OCI-LY7 (cell line): ENCODE measurements around the gene SUFU. TPM values are rescaled to one million over a fixed set of nuclear protein-coding genes. Genes with fewer than 3 reads are reported as not detected.

Source experiments
- BruUV-seq: library from RNA; stranded (reverse); fragments of 400-500 nt; replicated peaks from 2 replicates; lab custom pipeline; 2021; lab: Mats Ljungman, UMichigan
- CTCF ChIA-PET: fragments of 300-600 bp; sonication (Branson Sonifier 250); formaldehyde crosslinking; loops from one replicate; lab custom pipeline; 2022; ENCODE audit warnings: antibody characterized with exemption; ENCODE audit not compliant: unreplicated experiment; lab: Charles Lee
- POLR2A ChIA-PET: fragments of 300-600 bp; sonication (Branson Sonifier 250); formaldehyde crosslinking; loops from one replicate; lab custom pipeline; 2022; ENCODE audit warnings: antibody characterized with exemption; lab: Charles Lee
- DNase-seq: peaks from one replicate; pipeline ENCODE4 v3.0.0-alpha.2; 2015; ENCODE audit warnings: low spot score
- H2AFZ ChIP-seq: fragments of 200-600 bp; sonication (generic), shearing (Covaris generic); 2 replicates; pipeline ENCODE4 v1.6.1; 2014; ENCODE audit warnings: mild to moderate bottlenecking, antibody characterized with exemption, low read length, moderate library complexity
- H3K27ac ChIP-seq: fragments of 200-600 bp; sonication (generic); 2 replicates; pipeline ENCODE4 v1.5.1; 2014; ENCODE audit warnings: mixed run types, low read depth, mild to moderate bottlenecking, moderate library complexity, low read length, inconsistent platforms; ENCODE audit not compliant: poor library complexity, severe bottlenecking
- H3K36me3 ChIP-seq: fragments of 200-600 bp; sonication (generic); 2 replicates; pipeline ENCODE4 v1.6.1; 2014; ENCODE audit warnings: mild to moderate bottlenecking, antibody characterized with exemption, low read length, moderate library complexity, mixed read lengths; ENCODE audit not compliant: insufficient read depth
- H3K4me1 ChIP-seq: fragments of 200-600 bp; sonication (generic); 2 replicates; pipeline ENCODE4 v1.5.1; 2014; ENCODE audit warnings: mild to moderate bottlenecking, low read length; ENCODE audit not compliant: insufficient read depth, poor library complexity, severe bottlenecking
- H3K4me2 ChIP-seq: fragments of 200-600 bp; sonication (generic); 2 replicates; pipeline ENCODE4 v1.6.1; 2014; ENCODE audit warnings: mild to moderate bottlenecking, low read length
- H3K4me3 ChIP-seq: fragments of 200-600 bp; sonication (generic); 2 replicates; pipeline ENCODE4 v1.5.1; 2014; ENCODE audit warnings: mild to moderate bottlenecking, low read depth, low read length; ENCODE audit not compliant: poor library complexity, severe bottlenecking
- H3K79me2 ChIP-seq: fragments of 200-600 bp; sonication (generic); 2 replicates; pipeline ENCODE4 v1.6.1; 2016; ENCODE audit warnings: low read depth, mild to moderate bottlenecking, low read length, moderate library complexity, mixed read lengths; ENCODE audit not compliant: insufficient read depth
- H3K9me2 ChIP-seq: fragments of 200-600 bp; sonication (generic); 2 replicates; pipeline ENCODE4 v1.6.1; 2016; ENCODE audit warnings: mild to moderate bottlenecking, low read length, mixed read lengths; ENCODE audit not compliant: insufficient read depth
- H3K9me3 ChIP-seq: fragments of 200-600 bp; sonication (generic); 2 replicates; pipeline ENCODE4 v1.6.1; 2014; ENCODE audit warnings: mild to moderate bottlenecking, mixed run types, low read length, mixed read lengths
- H4K20me1 ChIP-seq: fragments of 200-600 bp; sonication (generic); 2 replicates; pipeline ENCODE4 v1.6.1; 2014; ENCODE audit warnings: mild to moderate bottlenecking, antibody characterized with exemption, low read length, moderate library complexity, mixed read lengths; ENCODE audit not compliant: insufficient read depth
- CTCF ChIP-seq: fragments of 200-600 bp; sonication (generic); conservative IDR thresholded peaks from 2 replicates; pipeline ENCODE4 v1.5.1; 2014; ENCODE audit warnings: mild to moderate bottlenecking, antibody characterized with exemption, low read length, moderate library complexity, mixed read lengths
- EZH2phosphoT487 ChIP-seq: fragments of 200-600 bp; sonication (generic); IDR thresholded peaks from 2 replicates; pipeline ENCODE4 v1.6.1; 2018; ENCODE audit warnings: low read depth, borderline replicate concordance, mild to moderate bottlenecking, mixed run types, antibody characterized with exemption, low read length, moderate library complexity, mixed read lengths
- intact Hi-C: fragments of 100-400 bp; cut with micrococcal nuclease; formaldehyde crosslinking; loops from one replicate; pipeline ENCODE4 v1.10.0; 2022; ENCODE audit not compliant: unreplicated experiment
- total RNA-seq, 2 experiments: library from RNA; depleted of rRNA in 1 of 2; stranded (reverse); fragments of >200 nt in 1 of 2; shearing (Covaris generic) in 1 of 2; gene quantifications; 2 replicates each; pipeline ENCODE4 v1.2.3, GENCODE V29; 2014 to 2022

SUFU gene
- total RNA-seq, 2 experiments from 2014 or later: 4.9 to 10.0 TPM

- Histone ChIP-seq H3K4me2 (no peak overlapping the region), H3K79me2 (no peaks in the 10 kb centered on the region), H3K9me3 (no peaks in the 10 kb centered on the region), H3K4me1 (no peaks in the 10 kb centered on the region), H3K27ac (no peak overlapping the region), H3K4me3 (no peak overlapping the region), H3K36me3 (peaks cover 12% of the 10 kb centered on the region; the same call in 1 of the 2 replicates), H3K9me2 (no peaks in the 10 kb centered on the region), H2AFZ (no peak overlapping the region), H4K20me1 (no peaks in the 10 kb centered on the region)
- ChIA-PET CTCF (no interaction called here), POLR2A (interaction anchor here (0.8 kb wide), 1 partner anchor 68 kb away, joined by 4 read pairs; no protein-coding TSS in a partner anchor)
- TF ChIP-seq CTCF (no peak), EZH2phosphoT487 (no peak)
- intact Hi-C loops: no loop called here
- no TSS peak for BruUV-seq
- no peak for DNase-seq
Observed at GRCh38 chr10:102519246-102519825, 15.6 kb downstream of the SUFU start.

GRCh38 chr10:102522874-102523249, 19.1 kb downstream of the SUFU start:
- intact Hi-C loops: no loop called here
- no TSS peak for BruUV-seq
- Histone ChIP-seq H4K20me1 (no peaks in the 10 kb centered on the region), H3K79me2 (no peaks in the 10 kb centered on the region), H3K4me2 (no peak overlapping the region), H3K4me1 (no peaks in the 10 kb centered on the region), H3K9me3 (no peaks in the 10 kb centered on the region), H3K9me2 (no peaks in the 10 kb centered on the region), H2AFZ (no peak overlapping the region), H3K4me3 (no peak overlapping the region), H3K36me3 (peaks cover 9% of the 10 kb centered on the region), H3K27ac (no peak overlapping the region)
- CTCF ChIA-PET: no interaction called here
- TF ChIP-seq CTCF: no peak
- no peak for TF ChIP-seq EZH2phosphoT487
- DNase-seq: no peak
- POLR2A ChIA-PET: interaction anchor here (1.1 kb wide), 1 partner anchor 12 kb away, joined by 3 read pairs; no protein-coding TSS in a partner anchor

GRCh38 chr10:102523250-102524029, 19.7 kb downstream of the SUFU start:
- POLR2A ChIA-PET: no interaction called here
- Histone ChIP-seq H3K9me3 (no peaks in the 10 kb centered on the region), H4K20me1 (no peaks in the 10 kb centered on the region), H2AFZ (no peak overlapping the region), H3K9me2 (no peaks in the 10 kb centered on the region), H3K4me3 (no peak overlapping the region), H3K4me1 (no peaks in the 10 kb centered on the region), H3K79me2 (no peaks in the 10 kb centered on the region), H3K36me3 (peaks cover 9% of the 10 kb centered on the region), H3K27ac (no peak overlapping the region), H3K4me2 (no peak overlapping the region)
- intact Hi-C loops: no loop called here
- CTCF ChIA-PET: no interaction called here
- TF ChIP-seq CTCF (no peak), EZH2phosphoT487 (no peak)
- no TSS peak for BruUV-seq
- no peak for DNase-seq
